Fibroblast of the conjunctiva (primary cell): ENCODE data around the gene KIF5A.
A peak's percentile ranks its signal among the peaks of the same experiment; 100 is the strongest.

ENCODE experiments used
- DNase-seq: peaks from one replicate; pipeline ENCODE4 v3.0.0-alpha.2; 2010; ENCODE audit warnings: low read depth

Gene KIF5A

DNA sequence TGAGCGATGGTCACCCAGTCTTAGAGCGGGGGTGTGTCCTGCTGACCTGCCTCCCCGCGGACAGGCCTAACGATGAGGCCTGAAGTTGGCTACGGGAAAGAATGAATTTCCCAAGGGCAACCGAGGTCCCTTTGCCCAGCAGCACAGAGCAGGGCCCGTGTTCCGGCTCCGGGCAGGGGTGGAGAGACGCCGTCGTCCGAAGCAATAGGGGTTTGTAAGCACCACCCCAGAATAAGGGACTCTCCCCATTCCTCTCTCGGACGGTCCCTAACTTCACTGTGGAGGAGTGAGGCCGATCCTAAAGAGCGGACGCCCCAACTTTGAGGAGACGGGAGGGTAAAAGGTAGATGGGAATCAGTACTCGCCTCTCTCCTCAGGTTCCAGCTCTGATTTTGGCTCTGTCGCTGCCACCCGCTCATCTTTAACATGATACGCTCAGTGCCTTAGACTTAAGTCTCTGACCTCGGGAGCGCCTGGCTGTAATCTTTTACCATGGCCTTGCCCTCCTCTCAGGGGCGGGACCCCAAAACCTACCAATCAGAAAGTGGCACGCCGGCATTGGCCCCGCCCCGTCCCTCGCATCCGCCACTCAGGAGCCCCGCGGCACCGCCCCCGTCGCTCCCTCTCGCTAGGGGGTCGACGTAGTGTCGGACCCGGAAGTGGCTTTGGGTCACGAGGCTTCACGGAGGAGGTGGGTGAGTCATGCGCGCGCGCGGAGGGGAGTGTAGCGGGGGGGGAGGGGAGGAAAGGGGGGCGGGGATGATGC is 29.6 kb upstream of the KIF5A start, which contains the start of gene DDIT3:
Gene DDIT3 (minus strand): TSS at position 462 of the 766 bp plus-strand sequence. CDS start 3,108 bp downstream, outside the sequence.
- peak; percentile 98 for DNase-seq

- DNase-seq: no peak
Measured at GRCh38 chr12:57521525-57522010, 28.3 kb upstream of the KIF5A start.

DNA sequence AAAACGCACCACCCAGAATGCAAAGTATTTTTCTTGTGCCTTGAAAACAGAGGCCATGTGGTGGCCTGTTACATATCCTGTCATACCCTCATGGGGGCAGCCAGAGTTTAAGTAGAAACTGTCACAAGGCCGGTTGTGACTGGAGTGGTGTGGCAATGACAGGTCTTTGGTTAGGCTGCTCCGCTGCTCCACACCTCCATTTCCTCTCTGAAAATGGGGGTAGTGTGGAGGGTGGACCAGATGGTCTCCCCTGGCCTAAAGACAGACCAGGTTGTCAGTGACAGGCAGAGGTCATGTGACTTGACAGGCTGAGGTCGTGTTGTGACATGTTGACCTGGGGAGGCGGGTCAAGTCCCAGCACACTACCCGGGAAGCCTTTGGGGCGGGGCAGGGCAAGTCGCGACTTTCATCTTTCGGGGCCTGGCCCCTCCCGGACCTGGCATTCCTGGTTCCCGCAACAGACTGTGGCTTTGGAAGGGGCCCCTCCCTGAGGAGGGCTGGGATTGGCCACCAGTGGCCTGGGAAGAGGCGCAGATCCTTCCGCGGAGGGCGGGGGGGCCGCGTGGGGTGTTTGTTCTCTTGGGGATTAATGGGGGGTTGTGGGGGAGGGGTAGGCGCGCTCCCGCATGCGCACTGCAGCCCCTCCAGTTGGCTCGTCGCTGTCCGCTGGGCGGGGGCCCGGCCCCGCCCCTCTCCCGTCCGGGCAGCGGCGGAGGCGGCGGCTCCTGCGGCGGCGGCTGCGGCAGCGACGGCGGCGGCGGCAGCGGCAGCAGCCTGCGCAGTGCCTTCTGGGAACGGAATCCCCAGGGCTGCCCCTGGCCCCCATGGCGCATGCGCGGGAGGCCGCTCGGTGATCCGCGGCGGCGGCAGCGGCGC is 27.6 kb upstream of the KIF5A start, which contains the start of gene MBD6:
Gene MBD6 (plus strand): TSS at position 814 of the 876 bp plus-strand sequence. CDS start 1,480 bp downstream, outside the sequence.
- peak; percentile 88 for DNase-seq

- DNase-seq: peak; percentile 55
Measured at GRCh38 chr12:57522887-57523705, 26.7 kb upstream of the KIF5A start.

GRCh38 chr12:57523706-57524614 is 25.9 kb upstream of the KIF5A start:
- no peak for DNase-seq

DNA sequence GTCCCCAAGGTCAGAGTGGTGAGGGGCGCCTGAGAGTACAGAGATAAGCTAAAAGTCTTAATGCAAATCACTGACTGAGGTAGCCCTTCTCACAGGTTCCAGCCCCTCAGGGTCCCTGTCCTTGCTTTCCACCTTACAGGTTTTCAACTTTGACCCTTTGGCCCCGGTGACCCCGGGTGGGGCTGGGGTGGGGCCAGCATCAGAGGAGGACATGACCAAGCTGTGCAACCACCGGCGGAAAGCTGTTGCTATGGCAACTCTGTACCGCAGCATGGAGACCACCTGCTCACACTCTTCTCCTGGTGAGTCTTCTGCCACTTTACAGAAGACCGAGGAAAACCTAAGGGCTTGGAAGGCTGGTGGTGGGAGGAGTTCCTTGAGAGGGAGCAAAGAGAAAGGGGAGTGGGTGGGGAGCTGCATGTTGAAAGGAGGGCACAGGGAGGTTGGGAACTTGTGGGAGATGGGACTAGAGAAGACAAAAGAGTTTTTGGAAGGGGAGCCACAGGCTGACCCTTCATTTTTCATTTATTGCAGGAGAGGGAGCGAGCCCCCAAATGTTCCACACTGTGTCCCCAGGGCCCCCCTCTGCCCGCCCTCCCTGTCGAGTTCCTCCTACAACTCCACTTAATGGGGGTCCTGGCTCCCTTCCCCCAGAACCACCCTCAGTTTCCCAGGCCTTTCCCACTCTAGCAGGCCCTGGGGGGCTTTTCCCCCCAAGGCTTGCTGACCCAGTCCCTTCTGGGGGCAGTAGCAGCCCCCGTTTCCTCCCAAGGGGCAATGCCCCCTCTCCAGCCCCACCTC is 24.8 kb upstream of the KIF5A start:
- DNase-seq: no peak

- no peak for DNase-seq
Measured at GRCh38 chr12:57525615-57526383, 24.0 kb upstream of the KIF5A start.

DNA sequence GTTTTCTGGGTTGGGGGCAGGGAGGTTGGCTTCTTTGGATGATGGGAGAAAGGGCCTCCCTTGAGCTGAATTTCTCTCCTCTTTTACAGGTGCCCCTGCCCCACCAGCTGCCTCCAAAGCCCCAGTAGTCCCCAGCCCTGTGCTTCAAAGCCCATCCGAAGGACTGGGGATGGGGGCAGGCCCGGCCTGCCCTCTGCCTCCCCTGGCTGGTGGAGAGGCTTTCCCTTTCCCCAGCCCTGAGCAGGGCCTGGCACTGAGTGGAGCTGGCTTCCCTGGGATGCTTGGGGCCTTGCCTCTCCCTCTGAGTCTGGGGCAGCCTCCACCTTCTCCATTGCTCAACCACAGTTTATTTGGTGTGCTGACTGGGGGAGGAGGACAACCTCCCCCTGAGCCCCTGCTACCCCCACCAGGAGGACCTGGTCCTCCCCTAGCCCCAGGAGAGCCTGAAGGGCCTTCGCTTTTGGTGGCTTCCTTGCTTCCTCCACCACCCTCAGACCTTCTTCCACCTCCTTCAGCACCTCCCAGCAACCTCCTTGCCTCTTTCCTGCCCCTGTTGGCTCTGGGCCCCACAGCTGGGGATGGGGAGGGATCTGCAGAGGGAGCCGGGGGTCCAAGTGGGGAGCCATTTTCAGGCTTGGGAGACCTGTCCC is 23.2 kb upstream of the KIF5A start:
- no peak for DNase-seq

DNA sequence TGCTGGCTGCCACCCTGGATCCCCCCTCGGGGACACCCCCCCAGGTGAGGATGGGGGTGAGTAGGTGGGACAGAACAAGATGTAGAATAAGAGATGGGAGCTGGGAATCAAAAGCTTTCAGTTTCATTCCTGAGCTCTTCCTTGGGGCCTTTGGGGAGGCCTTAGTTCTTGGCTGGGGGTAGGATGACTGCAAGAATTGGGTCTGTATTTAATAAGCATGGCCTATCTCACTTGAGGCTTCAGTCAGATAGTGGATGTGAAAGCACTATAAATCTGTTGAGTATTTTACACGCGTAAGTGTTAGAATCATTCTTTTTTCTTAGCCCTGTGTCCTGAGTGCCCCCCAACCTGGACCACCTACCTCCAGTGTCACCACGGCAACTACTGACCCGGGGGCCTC is 22.7 kb upstream of the KIF5A start:
- DNase-seq: no peak

- DNase-seq: no peak
Measured at GRCh38 chr12:57528176-57528575, 21.7 kb upstream of the KIF5A start.

DNA sequence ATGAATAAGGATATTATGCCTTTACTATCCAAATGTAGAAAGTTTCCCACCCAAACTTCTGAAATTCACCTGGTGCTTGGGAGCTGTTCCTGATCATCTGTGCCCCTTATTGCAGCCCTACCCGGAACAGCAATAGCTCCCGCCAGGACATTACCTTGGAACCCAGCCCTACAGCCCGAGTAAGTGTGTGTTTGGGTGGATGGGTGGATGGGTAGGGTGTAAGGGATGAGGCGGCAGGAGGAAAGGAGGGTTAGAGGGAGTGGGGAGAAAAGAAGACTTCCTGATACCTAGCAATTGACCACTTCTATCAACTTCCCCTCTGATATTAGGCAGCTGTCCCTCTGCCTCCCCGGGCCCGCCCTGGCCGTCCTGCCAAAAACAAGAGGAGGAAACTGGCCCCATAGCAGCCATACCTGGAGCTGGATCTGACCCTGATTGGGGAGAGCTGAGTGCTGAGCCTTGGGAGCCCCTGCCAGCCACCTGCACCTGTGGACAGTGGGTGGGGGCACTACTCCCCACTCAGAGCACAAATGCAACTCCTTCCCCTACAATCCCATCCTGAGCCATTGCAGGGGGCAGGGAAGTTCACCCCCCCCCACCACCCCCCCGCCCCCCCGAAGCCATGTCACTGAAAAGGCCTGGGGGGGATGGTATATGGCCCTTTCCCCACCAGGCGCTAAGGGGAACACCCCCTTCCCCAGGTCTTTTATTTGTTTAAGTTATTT is 20.9 kb upstream of the KIF5A start:
- DNase-seq: no peak

DNA sequence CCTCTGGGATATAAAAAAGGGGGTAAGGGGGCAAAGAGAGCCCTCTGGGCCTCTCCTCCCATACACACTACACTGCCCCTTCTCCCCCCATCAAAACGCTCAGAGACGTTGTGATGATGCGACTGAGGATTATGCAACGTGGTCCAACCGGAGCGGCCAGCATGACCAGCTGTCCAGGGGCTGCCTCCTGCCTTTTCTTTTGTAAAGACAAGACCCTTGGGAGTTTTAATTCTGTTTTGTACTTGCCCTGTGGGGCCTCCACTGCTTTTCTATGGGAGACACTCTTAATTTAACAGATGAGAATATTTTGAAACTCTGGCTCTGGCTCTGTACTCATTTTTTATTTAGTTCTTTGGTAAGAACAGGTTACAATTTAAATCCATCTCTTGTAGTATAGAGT is 20.0 kb upstream of the KIF5A start:
- DNase-seq: no peak

- DNase-seq: no peak
Measured at GRCh38 chr12:57530396-57531142, 19.3 kb upstream of the KIF5A start.

- no peak for DNase-seq
Measured at GRCh38 chr12:57531836-57532235, 18.0 kb upstream of the KIF5A start.

- no peak for DNase-seq
Measured at GRCh38 chr12:57533108-57533507, 16.7 kb upstream of the KIF5A start.

GRCh38 chr12:57534250-57534649 is 15.6 kb upstream of the KIF5A start:
- no peak for DNase-seq

DNA sequence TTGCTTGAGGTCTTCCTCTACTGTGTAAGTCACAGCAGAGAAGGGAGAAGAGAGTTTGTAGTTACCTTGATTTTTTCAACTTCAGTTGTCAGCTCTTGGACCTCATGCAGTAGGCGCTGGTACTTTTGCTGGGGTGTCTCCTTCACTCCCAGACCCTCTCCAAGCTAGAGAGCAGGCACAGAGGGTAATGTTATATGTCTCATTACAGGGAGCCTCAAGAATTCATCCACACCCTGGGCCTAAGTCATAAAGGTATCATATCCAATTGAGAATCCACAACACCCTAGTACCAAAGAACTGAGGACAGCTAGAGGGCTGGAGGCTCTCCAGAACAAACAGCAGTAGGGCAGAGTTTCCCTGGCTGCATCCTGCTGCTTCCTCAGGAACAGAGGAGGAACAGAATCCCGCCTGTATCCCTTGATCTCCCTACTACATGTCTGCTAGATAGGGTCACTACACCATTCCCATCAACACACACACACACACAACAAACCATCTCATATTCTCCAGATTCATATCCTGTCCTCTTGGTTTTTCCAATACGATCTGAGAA is 14.8 kb upstream of the KIF5A start:
- DNase-seq: no peak
